ENCODE measurements around the gene RAD9A. TPM values are rescaled to one million over a fixed set of nuclear protein-coding genes. Genes with fewer than 3 reads are reported as not detected.

RAD9A gene
- total and polyA plus RNA-seq, 9 of the 15 experiments (the other 6 are each of a cell fraction or from before 2014, with no cell fraction given) = 1.4 to 41.2 (median 16.1) TPM

DNA sequence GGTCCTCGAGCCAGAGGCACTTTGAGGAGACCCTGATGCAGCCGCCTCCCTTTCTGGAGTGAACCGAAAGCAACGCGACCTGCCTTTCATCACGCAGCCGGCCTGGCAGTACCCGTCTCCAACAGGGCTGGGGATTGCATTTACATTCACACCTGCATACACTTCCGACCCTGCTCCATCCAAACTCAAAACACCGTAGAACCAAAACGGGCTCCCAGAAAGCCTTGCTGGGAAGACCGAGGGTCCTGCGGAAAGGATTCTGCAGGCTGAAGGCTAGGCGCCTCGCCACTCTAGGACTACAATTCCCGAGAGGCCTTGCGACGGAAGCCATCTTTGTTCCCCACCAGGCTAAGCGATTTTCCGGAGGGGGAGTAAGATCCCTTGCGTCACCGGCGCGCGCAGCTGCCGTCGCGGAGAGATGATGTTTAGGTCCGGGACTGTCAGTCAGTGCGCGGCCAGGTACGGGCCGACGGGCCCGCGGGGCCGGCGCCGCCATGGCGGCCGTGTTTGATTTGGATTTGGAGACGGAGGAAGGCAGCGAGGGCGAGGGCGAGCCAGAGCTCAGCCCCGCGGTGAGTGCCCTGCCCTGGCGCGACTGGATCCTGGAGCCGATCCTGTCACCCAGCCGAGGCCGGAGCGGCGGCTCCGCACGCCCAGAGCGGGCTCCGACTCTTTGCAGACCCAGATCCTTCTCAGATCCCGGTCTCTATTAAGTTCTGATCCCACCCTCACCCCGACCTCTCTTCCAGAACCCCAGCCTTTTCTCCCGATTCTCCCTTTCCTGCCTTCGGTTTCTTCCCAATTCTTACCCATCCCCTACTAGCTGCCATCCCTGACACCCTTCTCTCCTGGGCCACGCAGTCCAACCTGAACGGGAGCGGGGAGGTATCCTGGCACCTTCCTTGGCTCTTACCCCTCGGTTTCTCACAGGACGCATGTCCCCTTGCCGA lies 36.5 kb downstream of the RAD9A start, which contains the start of gene RPS6KB2 (continued):
- TF ChIP-seq BACH1 (tag; IDR thresholded peaks at IDR 0.05) (no peak), ARID2 (IDR thresholded peaks at IDR 0.05) (no peak), JUND (IDR thresholded peaks at IDR 0.05; ENCODE audit: borderline replicate concordance, low read depth, low read length) (peak; percentile 85), JUND (tag; IDR thresholded peaks at IDR 0.05; ENCODE audit: borderline replicate concordance, low read depth, low read length) (peak; percentile 31; the same call in 1 of the 3 replicates), TRIM24 (IDR thresholded peaks at IDR 0.05) (no peak), ZNF395 (CRISPR knock-in tag; IDR thresholded peaks at IDR 0.05) (peak; percentile 48; the same call in 1 of the 2 replicates), PCBP2 (IDR thresholded peaks at IDR 0.05; ENCODE audit: low read depth, low read length, poor library complexity, severe bottlenecking) (no peak), ZNF518B (CRISPR knock-in tag; IDR thresholded peaks at IDR 0.05) (no peak), ETV5 (CRISPR knock-in tag; IDR thresholded peaks at IDR 0.05; ENCODE audit: low read depth) (peak; percentile 65; the same call in 1 of the 2 replicates), RFX7 (CRISPR knock-in tag; IDR thresholded peaks at IDR 0.05) (no peak)
- TF ChIP-seq, protein P1, sequence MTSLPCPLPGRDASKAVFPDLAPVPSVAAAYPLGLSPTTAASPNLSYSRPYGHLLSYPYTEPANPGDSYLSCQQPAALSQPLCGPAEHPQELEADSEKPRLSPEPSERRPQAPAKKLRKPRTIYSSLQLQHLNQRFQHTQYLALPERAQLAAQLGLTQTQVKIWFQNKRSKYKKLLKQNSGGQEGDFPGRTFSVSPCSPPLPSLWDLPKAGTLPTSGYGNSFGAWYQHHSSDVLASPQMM (CRISPR knock-in tag; IDR thresholded peaks at IDR 0.05) = no peak
- TF ChIP-seq, protein P2, sequence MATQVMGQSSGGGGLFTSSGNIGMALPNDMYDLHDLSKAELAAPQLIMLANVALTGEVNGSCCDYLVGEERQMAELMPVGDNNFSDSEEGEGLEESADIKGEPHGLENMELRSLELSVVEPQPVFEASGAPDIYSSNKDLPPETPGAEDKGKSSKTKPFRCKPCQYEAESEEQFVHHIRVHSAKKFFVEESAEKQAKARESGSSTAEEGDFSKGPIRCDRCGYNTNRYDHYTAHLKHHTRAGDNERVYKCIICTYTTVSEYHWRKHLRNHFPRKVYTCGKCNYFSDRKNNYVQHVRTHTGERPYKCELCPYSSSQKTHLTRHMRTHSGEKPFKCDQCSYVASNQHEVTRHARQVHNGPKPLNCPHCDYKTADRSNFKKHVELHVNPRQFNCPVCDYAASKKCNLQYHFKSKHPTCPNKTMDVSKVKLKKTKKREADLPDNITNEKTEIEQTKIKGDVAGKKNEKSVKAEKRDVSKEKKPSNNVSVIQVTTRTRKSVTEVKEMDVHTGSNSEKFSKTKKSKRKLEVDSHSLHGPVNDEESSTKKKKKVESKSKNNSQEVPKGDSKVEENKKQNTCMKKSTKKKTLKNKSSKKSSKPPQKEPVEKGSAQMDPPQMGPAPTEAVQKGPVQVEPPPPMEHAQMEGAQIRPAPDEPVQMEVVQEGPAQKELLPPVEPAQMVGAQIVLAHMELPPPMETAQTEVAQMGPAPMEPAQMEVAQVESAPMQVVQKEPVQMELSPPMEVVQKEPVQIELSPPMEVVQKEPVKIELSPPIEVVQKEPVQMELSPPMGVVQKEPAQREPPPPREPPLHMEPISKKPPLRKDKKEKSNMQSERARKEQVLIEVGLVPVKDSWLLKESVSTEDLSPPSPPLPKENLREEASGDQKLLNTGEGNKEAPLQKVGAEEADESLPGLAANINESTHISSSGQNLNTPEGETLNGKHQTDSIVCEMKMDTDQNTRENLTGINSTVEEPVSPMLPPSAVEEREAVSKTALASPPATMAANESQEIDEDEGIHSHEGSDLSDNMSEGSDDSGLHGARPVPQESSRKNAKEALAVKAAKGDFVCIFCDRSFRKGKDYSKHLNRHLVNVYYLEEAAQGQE (IDR thresholded peaks at IDR 0.05; ENCODE audit: borderline replicate concordance) = no peak
- TF ChIP-seq, protein P2 (CRISPR knock-in tag; IDR thresholded peaks at IDR 0.05; ENCODE audit: low read depth) = no peak
